Activated CD4-positive, alpha-beta T cell treated with anti-CD3 and anti-CD28 coated beads, Interleukin-2, amount 10 ng/mL, durations not matched to agents 7 days and 5 days (primary cell): ENCODE measurements around the gene PXDC1. TPM values are rescaled to one million over a fixed set of nuclear protein-coding genes. Genes with fewer than 3 reads are reported as not detected.

Experiments
- CTCF ChIA-PET: fragments of 350-600 bp; sonication (Branson Sonifier 250); formaldehyde crosslinking; loops from one replicate; lab custom pipeline; 2021; ENCODE audit warnings: antibody characterized with exemption; lab: Charles Lee
- POLR2A ChIA-PET: fragments of 350-600 bp; sonication (Branson Sonifier 250); formaldehyde crosslinking; loops from one replicate; lab custom pipeline; 2021; ENCODE audit warnings: antibody characterized with exemption; lab: Charles Lee
- DNase-seq: peaks from one replicate; pipeline ENCODE4 v3.0.0-alpha.2; 2020
- H3K27ac Mint-ChIP-seq: one replicate; pipeline ENCODE4 v1.8.0; 2021; ENCODE audit warnings: mild to moderate bottlenecking, moderate library complexity, mixed read lengths
- H3K27me3 Mint-ChIP-seq: one replicate; pipeline ENCODE4 v1.8.0; 2021; ENCODE audit warnings: mixed read lengths
- H3K36me3 Mint-ChIP-seq: one replicate; pipeline ENCODE4 v1.8.0; 2021; ENCODE audit warnings: low read depth, mixed read lengths
- H3K4me1 Mint-ChIP-seq: one replicate; pipeline ENCODE4 v1.8.0; 2021; ENCODE audit warnings: mixed read lengths
- H3K4me3 Mint-ChIP-seq: one replicate; pipeline ENCODE4 v1.8.0; 2021; ENCODE audit warnings: mild to moderate bottlenecking, moderate library complexity, mixed read lengths
- H3K9me3 Mint-ChIP-seq: one replicate; pipeline ENCODE4 v1.8.0; 2021; ENCODE audit warnings: mixed read lengths
- total RNA-seq, 2 experiments: library from RNA; stranded (reverse); gene quantifications; one replicate each; pipeline ENCODE4 v1.2.3, GENCODE V29; 2021

The PXDC1 gene
- total RNA-seq, 2 experiments from 2014 or later: 0.21 TPM; not detected in 1

DNA sequence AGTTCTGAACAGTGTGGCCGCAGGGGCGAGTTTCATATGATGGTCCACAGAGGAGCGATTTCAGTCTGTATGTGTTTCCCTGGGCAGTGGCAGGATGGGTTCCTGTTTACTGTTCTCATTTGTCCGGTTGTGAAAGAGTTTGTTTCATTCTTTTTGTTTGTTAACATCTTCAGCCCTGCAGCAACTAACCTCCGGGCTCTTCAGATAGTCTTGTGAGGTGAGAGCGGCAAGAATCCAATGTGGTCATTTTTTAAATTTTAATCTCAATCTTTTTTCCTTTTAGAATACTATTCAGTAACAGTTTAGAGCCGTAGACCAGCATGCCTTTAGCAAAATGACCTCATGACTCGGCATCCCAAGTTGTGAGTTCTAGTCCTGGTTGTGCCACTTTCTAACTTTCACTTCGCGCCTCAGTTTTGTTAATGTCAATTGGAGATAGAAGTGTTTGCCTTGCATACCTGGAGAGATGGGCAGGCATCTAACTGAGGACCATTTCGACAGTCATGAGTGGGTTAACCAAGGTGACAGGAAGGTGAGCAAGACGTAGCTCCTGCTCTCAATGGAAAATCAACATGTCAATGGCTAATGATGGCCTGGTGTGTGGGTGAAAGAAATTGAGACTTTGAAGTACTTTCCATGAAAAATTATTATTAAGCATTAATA is 38.5 kb upstream of the PXDC1 start:
- H3K4me1 Mint-ChIP-seq: no peaks in the 10 kb centered on the region
- no peak overlapping the region for H3K27ac Mint-ChIP-seq
- CTCF ChIA-PET: interaction anchor here (1.1 kb wide), 1 partner anchor 59 kb away, joined by 5 read pairs; the partner anchor contains the start of gene FAM50B
- no peaks in the 10 kb centered on the region for H3K9me3 Mint-ChIP-seq
- H3K36me3 Mint-ChIP-seq: no peaks in the 10 kb centered on the region
- peaks cover 3% of the 10 kb centered on the region for H3K27me3 Mint-ChIP-seq
- POLR2A ChIA-PET: no interaction called here
- no peak overlapping the region for H3K4me3 Mint-ChIP-seq
- no peak for DNase-seq

DNA sequence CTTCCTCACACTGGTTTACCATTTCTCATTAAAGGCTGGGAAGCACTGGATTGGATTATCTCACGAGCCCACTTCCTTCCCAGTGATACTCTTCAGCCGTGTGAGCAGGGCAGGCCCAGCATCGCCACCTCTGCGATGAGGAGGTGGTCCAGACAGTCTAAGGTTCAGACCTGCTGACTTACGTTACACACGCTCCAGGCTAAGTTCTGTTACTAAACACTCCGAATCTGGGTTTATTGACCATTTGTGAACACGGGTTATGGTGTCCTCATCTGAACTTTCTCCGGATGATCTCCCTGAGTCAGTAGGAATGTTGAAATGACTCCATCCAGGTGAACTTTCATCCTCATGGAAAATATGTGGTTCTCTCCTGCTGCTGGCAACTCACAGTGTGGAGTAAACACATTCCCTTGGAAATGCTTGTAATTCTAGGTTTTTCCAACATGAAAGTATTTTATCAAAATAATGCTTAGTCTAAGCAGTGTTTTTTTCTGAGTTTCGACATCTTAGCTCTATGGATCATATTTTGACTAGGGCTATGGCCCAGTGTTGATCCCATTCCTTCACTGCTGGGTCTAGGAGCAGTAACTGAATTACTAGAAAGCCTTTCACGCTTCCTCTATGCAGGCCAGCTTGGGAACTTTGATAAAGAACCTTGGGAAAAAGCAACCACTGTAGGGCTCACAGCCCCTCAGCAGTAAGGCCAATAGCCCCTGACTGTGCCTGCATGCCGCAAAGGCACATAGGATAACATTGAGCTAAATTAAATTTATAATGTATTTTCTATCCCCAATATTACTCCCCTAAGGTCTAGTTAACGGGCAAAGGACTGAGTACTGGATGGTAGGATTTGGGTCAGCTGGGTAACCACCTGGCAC is 37.7 kb upstream of the PXDC1 start:
- POLR2A ChIA-PET: no interaction called here
- Mint-ChIP-seq H3K27me3 (peaks cover 3% of the 10 kb centered on the region), H3K36me3 (no peaks in the 10 kb centered on the region), H3K27ac (no peak overlapping the region), H3K4me1 (no peaks in the 10 kb centered on the region), H3K4me3 (no peak overlapping the region), H3K9me3 (no peaks in the 10 kb centered on the region)
- CTCF ChIA-PET: interaction anchor here (1.1 kb wide), 2 partner anchors 13 to 60 kb away, joined by 4 to 5 read pairs; partner anchors contain the start of gene FAM50B
- no peak for DNase-seq

- DNase-seq: no peak
- Mint-ChIP-seq H3K27me3 (peaks cover 3% of the 10 kb centered on the region), H3K36me3 (no peaks in the 10 kb centered on the region), H3K9me3 (no peaks in the 10 kb centered on the region), H3K27ac (no peak overlapping the region), H3K4me1 (no peaks in the 10 kb centered on the region), H3K4me3 (no peak overlapping the region)
- POLR2A ChIA-PET: no interaction called here
- CTCF ChIA-PET: interaction anchor here (1.1 kb wide), 1 partner anchor 13 kb away, joined by 4 read pairs; no protein-coding TSS in a partner anchor
Measured at GRCh38 chr6:3788408-3789017, 37.0 kb upstream of the PXDC1 start.

DNA sequence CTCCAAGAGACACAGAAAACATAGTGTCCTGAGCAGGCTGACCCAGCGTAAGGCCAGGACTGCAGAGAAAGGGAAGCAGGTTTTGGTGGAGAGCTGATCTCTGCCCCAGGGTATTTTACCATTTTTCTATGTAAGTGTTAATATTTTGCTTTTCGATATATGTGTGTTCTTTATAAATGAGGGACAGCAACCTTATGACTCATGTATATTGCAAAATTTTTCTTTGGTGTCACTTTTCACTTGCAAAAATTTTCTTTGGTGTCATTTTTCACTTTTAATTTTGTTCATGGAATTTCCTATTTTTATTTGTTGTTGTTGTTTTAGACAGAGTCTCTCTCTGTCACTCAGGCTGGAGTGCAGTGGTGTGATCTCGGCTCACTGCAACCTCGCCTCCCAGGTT is 34.6 kb upstream of the PXDC1 start:
- CTCF ChIA-PET: no interaction called here
- POLR2A ChIA-PET: no interaction called here
- Mint-ChIP-seq H3K4me3 (no peak overlapping the region), H3K27me3 (peaks cover 3% of the 10 kb centered on the region), H3K4me1 (no peaks in the 10 kb centered on the region), H3K36me3 (no peaks in the 10 kb centered on the region), H3K9me3 (no peaks in the 10 kb centered on the region), H3K27ac (no peak overlapping the region)
- no peak for DNase-seq

GRCh38 chr6:3785745-3786098 is 34.2 kb upstream of the PXDC1 start:
- DNase-seq: no peak
- CTCF ChIA-PET: interaction anchor here (0.5 kb wide), 1 partner anchor 1165 kb away, joined by 3 read pairs; no protein-coding TSS in a partner anchor
- H3K27ac Mint-ChIP-seq: no peak overlapping the region
- H3K4me1 Mint-ChIP-seq: no peaks in the 10 kb centered on the region
- POLR2A ChIA-PET: no interaction called here
- peaks cover 3% of the 10 kb centered on the region for H3K27me3 Mint-ChIP-seq
- no peaks in the 10 kb centered on the region for H3K36me3 Mint-ChIP-seq
- no peaks in the 10 kb centered on the region for H3K9me3 Mint-ChIP-seq
- H3K4me3 Mint-ChIP-seq: no peak overlapping the region

GRCh38 chr6:3784885-3785744 is 33.6 kb upstream of the PXDC1 start:
- no peaks in the 10 kb centered on the region for H3K4me1 Mint-ChIP-seq
- H3K27me3 Mint-ChIP-seq: peaks cover 3% of the 10 kb centered on the region
- ChIA-PET POLR2A (no interaction called here), CTCF (interaction anchor here (0.5 kb wide), 1 partner anchor 1166 kb away, joined by 3 read pairs; no protein-coding TSS in a partner anchor)
- no peak for DNase-seq
- H3K36me3 Mint-ChIP-seq: no peaks in the 10 kb centered on the region
- H3K27ac Mint-ChIP-seq: no peak overlapping the region
- H3K4me3 Mint-ChIP-seq: no peak overlapping the region
- H3K9me3 Mint-ChIP-seq: no peaks in the 10 kb centered on the region

- no peaks in the 10 kb centered on the region for H3K4me1 Mint-ChIP-seq
- CTCF ChIA-PET: no interaction called here
Measured at GRCh38 chr6:3784423-3784822, 32.9 kb upstream of the PXDC1 start.

GRCh38 chr6:3782876-3783832 is 31.6 kb upstream of the PXDC1 start:
- no peaks in the 10 kb centered on the region for H3K36me3 Mint-ChIP-seq
- peaks cover 3% of the 10 kb centered on the region for H3K27me3 Mint-ChIP-seq
- no peak overlapping the region for H3K27ac Mint-ChIP-seq
- ChIA-PET CTCF (no interaction called here), POLR2A (no interaction called here)
- no peak overlapping the region for H3K4me3 Mint-ChIP-seq
- H3K4me1 Mint-ChIP-seq: no peaks in the 10 kb centered on the region
- DNase-seq: no peak
- no peaks in the 10 kb centered on the region for H3K9me3 Mint-ChIP-seq

More at GRCh38 chr6:3784423-3784822, 32.9 kb upstream of the PXDC1 start:
- Mint-ChIP-seq H3K36me3 (no peaks in the 10 kb centered on the region), H3K27ac (no peak overlapping the region), H3K4me3 (no peak overlapping the region), H3K27me3 (peaks cover 3% of the 10 kb centered on the region), H3K9me3 (no peaks in the 10 kb centered on the region)
- POLR2A ChIA-PET: no interaction called here
- DNase-seq: no peak

GRCh38 chr6:3781504-3781903 is 30.0 kb upstream of the PXDC1 start:
- Mint-ChIP-seq H3K36me3 (no peaks in the 10 kb centered on the region), H3K27me3 (peaks cover 3% of the 10 kb centered on the region), H3K4me1 (no peaks in the 10 kb centered on the region), H3K9me3 (no peaks in the 10 kb centered on the region), H3K27ac (no peak overlapping the region), H3K4me3 (no peak overlapping the region)
- no peak for DNase-seq
- ChIA-PET CTCF (no interaction called here), POLR2A (no interaction called here)

DNA sequence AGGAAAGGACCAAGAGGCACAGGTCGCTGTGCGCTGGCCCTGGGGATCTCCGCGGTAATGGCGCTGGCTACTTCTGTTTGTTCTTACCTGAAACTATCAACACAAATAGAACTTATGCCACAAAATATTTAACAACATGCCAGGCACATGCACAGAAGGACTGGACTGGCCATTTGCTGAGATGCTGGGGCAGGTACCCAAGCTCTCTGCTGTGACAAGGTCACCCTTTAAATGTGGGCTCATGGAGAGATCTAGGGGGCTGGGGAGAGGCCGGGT is 28.0 kb upstream of the PXDC1 start:
- Mint-ChIP-seq H3K9me3 (no peaks in the 10 kb centered on the region), H3K36me3 (no peaks in the 10 kb centered on the region), H3K4me1 (no peaks in the 10 kb centered on the region), H3K27ac (no peak overlapping the region), H3K27me3 (no peaks in the 10 kb centered on the region), H3K4me3 (no peak overlapping the region)
- no peak for DNase-seq
- ChIA-PET POLR2A (no interaction called here), CTCF (no interaction called here)

DNA sequence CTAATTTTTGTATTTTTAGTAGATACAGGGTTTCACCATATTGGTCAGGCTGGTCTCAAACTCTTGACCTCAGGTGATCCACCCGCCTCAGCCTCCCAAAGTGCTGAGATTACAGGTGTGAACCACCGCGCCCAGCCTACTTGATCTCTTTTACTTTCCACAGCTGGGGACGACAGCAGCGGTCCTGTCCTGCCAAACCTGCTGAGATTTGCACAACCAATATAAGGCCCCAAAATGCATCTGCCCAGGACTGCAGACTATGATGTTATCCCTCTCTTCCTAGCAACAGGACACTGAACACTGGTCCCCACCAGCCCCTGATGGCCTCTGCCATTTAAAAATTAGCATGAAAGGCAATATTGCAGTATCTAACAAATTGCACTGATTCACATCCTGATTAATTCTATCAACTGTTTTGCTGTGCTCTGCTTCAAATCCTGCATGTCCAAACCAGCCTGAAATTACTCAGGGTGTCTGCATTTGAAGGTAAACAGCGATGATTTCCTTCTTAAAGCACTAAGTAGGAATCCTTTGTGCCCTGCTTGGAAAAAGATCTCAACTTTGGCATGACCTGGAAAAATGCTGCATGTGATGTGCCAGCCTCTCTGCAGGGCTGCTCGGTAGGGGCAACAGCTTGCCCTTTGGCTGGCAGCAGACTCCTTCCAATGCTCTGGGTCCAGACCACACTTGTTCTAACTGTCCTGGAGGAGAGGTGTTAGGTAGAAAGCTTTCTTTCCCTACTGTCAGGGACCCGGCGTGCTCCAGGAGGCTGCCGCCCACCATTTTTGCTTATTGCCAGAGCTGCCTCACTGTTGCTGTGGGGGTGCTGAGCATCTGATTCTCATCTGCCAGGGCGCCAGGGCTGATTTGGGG is 27.4 kb upstream of the PXDC1 start:
- H3K4me3 Mint-ChIP-seq: no peak overlapping the region
- DNase-seq: no peak
- no peak overlapping the region for H3K27ac Mint-ChIP-seq
- H3K4me1 Mint-ChIP-seq: no peaks in the 10 kb centered on the region
- no peaks in the 10 kb centered on the region for H3K9me3 Mint-ChIP-seq
- no peaks in the 10 kb centered on the region for H3K27me3 Mint-ChIP-seq
- no peaks in the 10 kb centered on the region for H3K36me3 Mint-ChIP-seq
- POLR2A ChIA-PET: no interaction called here
- CTCF ChIA-PET: no interaction called here
